Pancreas (tissue), 10 donors: Measurements from ENCODE around the gene CUL7. TPM values are rescaled to one million over a fixed set of nuclear protein-coding genes. Genes with fewer than 3 reads are reported as not detected.
A peak's percentile ranks its signal among the peaks of the same experiment; 100 is the strongest.
"Not testable (repeated sequence)": the region's sequence is repeated elsewhere in the genome, so short reads cannot be mapped to it uniquely, and the experiment has no call there.

Source experiments
- ATAC-seq, 4 donors: fragments of 200-7000 bp; cut with Tn5 transposase; one replicate each; pipeline versions ENCODE4 v1.8.0 to v1.9.1; 2020; ENCODE audit warnings: mild to moderate bottlenecking in 4 of 4, moderate library complexity in 4 of 4
- DNase-seq, 6 donors: peaks; one replicate each; pipeline ENCODE4 v3.0.0-alpha.2; 2020
- FAIRE-seq: peaks from 2 replicates; lab custom pipeline; 2012; peaks lifted over from hg19 to GRCh38; lab: Jason Lieb, UNC
- H3K27ac ChIP-seq, 4 donors: fragments of 200-600 bp; sonication (generic); 1 replicate in 3 of 4; 2 replicates in 1 of 4; pipeline versions ENCODE4 v1.5.0 to v1.8.0; 2020
- H3K27me3 ChIP-seq, 4 donors: fragments of 200-600 bp; one replicate each; pipeline ENCODE4 v1.8.0; 2021
- H3K36me3 ChIP-seq, 3 donors: fragments of 200-600 bp; sonication (generic) in 1 of 3; one replicate each; pipeline versions ENCODE4 v1.5.0 to v1.8.0; 2020 to 2021
- H3K4me1 ChIP-seq, 3 donors: fragments of 200-600 bp; one replicate each; pipeline ENCODE4 v1.8.0; 2021
- H3K4me3 ChIP-seq, 4 donors: fragments of 200-600 bp; sonication (generic) in 2 of 4; one replicate each; pipeline versions ENCODE4 v1.5.0 to v1.8.0; 2020 to 2021
- H3K9me3 ChIP-seq, 4 donors: fragments of 200-600 bp; one replicate each; pipeline ENCODE4 v1.8.0; 2021
- WGBS, 2 donors: extraction: QIAGEN DNeasy Blood & Tissue Kit; methylation state at CpG; one replicate each; pipeline ENCODE4 v1.1.7; 2013; 5-methylcytosine and 5-hydroxymethylcytosine counted together
- intact Hi-C, 3 donors: fragments of 100-400 bp; cut with DNase I; formaldehyde crosslinking; loops; one replicate each; pipeline versions ENCODE4 v1.11.1 to v1.14.2; 2022
- polyA plus RNA-seq, 2 donors: library from polyadenylated mRNA; stranded (reverse); fragments of 200-250 nt; gene quantifications; one replicate each; pipeline ENCODE4 v1.2.3, GENCODE V29; 2013
- total RNA-seq, 6 donors: library from RNA; stranded (reverse); fragmentation: NEBNext Ultra II Directional in 4 of 6; extraction: Animal tissue kit (Norgen Biotek cat#: 25700) in 4 of 6; gene quantifications; one replicate each; pipeline versions ENCODE4 v1.2.1 to v1.2.4, GENCODE V29; 2021 to 2023
- TF ChIP-seq, protein P1 (sequence below), 4 donors: fragments of 200-600 bp; sonication (generic) in 3 of 4; IDR thresholded peaks; one replicate each; pipeline versions ENCODE4 v1.5.0 to v1.8.0; 2021; ENCODE audit warnings: antibody characterized with exemption in 4 of 4
- donor health status: healthy with polysubstance abuse.
- donor health status: DM: no; HTN: no; CAD: no; lungs with moderate emphysema.
- donor health status: DM: no; HTN: no; CAD: no.
- donor health status: control.
- donor health status: control.
- donor health status: Bipolar disorder and iron deficiency.
- donor health status: DM: yes; HTN: yes; CAD: no.
- donor health status: DM: no; HTN: no; CAD: no.
- donor health status: DM: no; HTN: no; CAD: no.
- donor health status: DM: yes; HTN: yes; CAD: no.

Gene CUL7
- total and polyA plus RNA-seq, 8 donors, result 8.6 to 21.4 (median 13.9) TPM

- ATAC-seq (peak in 2 of 4 donors; percentile 30 to 35), FAIRE-seq (no peak), DNase-seq (no peak)
- Histone ChIP-seq H3K27me3 (no peaks in the 10 kb centered on the region), H3K4me1 (no peaks in the 10 kb centered on the region), H3K27ac (peak overlapping the region in 3 of 4 donors; percentile 65 to 74 (median 74)), H3K36me3 (no peaks in the 10 kb centered on the region), H3K9me3 (no peaks in the 10 kb centered on the region), H3K4me3 (no peak overlapping the region)
- intact Hi-C loops, result loop anchor here in 1 of 3 donors (10.0 kb wide), 1 partner anchor 46 kb away; no protein-coding TSS in a partner anchor
- 83 to 94% methylated on average over 4 of the region's 4 CpGs for WGBS, 2 donors
- TF ChIP-seq, protein P1, sequence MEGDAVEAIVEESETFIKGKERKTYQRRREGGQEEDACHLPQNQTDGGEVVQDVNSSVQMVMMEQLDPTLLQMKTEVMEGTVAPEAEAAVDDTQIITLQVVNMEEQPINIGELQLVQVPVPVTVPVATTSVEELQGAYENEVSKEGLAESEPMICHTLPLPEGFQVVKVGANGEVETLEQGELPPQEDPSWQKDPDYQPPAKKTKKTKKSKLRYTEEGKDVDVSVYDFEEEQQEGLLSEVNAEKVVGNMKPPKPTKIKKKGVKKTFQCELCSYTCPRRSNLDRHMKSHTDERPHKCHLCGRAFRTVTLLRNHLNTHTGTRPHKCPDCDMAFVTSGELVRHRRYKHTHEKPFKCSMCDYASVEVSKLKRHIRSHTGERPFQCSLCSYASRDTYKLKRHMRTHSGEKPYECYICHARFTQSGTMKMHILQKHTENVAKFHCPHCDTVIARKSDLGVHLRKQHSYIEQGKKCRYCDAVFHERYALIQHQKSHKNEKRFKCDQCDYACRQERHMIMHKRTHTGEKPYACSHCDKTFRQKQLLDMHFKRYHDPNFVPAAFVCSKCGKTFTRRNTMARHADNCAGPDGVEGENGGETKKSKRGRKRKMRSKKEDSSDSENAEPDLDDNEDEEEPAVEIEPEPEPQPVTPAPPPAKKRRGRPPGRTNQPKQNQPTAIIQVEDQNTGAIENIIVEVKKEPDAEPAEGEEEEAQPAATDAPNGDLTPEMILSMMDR (IDR thresholded peaks at IDR 0.05), result no peak
Measured at GRCh38 chr6:43088654-43089056, 35.0 kb upstream of the CUL7 start.

DNA sequence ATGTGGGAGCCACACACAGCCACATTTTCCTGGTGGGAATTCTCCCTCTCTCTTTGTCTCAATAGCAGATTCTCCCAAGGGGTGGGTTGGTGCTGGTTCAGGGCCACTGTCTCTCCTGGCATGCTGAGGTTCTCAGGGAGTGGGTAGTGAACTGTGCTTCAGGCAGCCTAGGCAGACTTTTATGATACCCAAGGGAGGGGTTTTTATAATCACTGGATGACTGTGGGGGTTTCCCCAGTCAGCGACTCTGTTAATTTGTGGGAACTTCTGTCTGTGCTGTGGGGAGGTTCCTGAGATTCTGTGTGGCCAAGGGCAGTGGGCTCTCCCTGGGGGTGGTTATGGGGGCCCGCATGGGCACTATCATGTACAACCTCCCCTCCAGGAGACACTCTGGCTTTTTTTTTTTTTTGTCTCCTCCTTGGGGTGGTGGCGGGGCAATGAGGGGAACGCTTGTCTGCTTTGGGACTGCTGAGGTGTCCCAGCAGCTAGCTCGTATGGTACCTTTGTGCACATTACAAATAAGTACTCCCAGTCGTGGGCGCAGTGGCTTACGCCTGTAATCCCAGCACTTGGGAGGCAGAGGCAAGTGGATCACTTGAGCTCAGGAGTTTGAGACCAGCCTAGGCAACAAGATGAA is 32.5 kb upstream of the CUL7 start:
- no peak overlapping the region for H3K27ac ChIP-seq
- DNase-seq (no peak), ATAC-seq (no peak), FAIRE-seq (no peak)
- intact Hi-C loops, result loop anchor here in 1 of 3 donors (10.0 kb wide), 1 partner anchor 49 kb away; no protein-coding TSS in a partner anchor
- 71 to 83% methylated on average over 8 of the region's 8 CpGs for WGBS, 2 donors
- TF ChIP-seq, protein P1 (IDR thresholded peaks at IDR 0.05), result no peak
- no peaks in the 10 kb centered on the region for H3K36me3 ChIP-seq
- no peaks in the 10 kb centered on the region for H3K27me3 ChIP-seq
- H3K4me1 ChIP-seq, result no peaks in the 10 kb centered on the region
- H3K9me3 ChIP-seq, result no peaks in the 10 kb centered on the region
- no peak overlapping the region for H3K4me3 ChIP-seq

DNA sequence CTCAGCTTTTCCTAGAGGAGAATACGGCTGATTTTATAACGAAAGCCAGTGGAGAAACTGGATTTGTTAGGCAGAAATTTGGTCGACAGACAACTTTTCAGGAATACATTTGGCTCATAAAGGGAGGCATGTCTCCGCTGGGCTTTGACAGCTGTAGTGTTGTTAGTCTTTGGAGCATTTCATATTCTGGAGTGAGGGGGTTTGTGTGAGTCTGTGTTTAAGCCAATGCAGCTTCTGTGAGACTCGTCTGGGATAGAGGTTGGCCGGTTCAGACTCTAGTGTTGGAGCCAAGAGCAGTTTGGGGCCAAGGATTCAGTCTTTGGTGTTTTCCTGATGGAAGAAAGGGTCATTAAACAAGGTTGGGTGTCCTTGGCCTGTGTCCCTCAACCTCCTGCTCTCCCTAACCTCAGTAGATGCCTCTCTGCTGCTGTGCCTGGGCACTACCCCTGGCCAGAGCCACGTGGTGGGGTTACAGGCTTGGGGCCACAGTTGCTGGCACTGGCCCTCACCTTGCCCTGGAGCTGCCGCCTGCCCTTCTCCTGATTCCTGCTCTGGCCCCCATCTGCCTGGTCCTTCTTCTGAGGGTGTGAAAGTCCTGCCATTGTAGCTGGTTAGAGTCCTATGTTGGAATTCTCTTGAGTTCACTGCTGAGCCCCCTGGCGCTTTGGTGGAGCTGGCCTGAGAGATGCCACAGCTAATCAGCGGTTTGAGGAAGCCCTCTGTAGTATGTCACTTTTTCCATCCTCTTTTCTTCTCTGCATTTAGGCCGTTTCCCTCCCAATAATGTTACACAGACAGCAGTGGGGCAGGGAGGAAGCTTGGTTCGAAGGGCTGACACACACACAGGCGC is 29.4 kb upstream of the CUL7 start:
- no peak overlapping the region for H3K4me3 ChIP-seq
- WGBS, 2 donors, result 70 to 82% methylated on average over 13 of the region's 13 CpGs
- intact Hi-C loops, result loop anchor here in 1 of 3 donors (10.0 kb wide), 1 partner anchor 52 kb away; no protein-coding TSS in a partner anchor
- H3K36me3 ChIP-seq, result no peaks in the 10 kb centered on the region
- FAIRE-seq (no peak), DNase-seq (no peak), ATAC-seq (no peak)
- no peaks in the 10 kb centered on the region for H3K27me3 ChIP-seq
- H3K4me1 ChIP-seq, result no peaks in the 10 kb centered on the region
- TF ChIP-seq, protein P1 (IDR thresholded peaks at IDR 0.05), result no peak
- H3K27ac ChIP-seq, result no peak overlapping the region
- no peaks in the 10 kb centered on the region for H3K9me3 ChIP-seq

DNA sequence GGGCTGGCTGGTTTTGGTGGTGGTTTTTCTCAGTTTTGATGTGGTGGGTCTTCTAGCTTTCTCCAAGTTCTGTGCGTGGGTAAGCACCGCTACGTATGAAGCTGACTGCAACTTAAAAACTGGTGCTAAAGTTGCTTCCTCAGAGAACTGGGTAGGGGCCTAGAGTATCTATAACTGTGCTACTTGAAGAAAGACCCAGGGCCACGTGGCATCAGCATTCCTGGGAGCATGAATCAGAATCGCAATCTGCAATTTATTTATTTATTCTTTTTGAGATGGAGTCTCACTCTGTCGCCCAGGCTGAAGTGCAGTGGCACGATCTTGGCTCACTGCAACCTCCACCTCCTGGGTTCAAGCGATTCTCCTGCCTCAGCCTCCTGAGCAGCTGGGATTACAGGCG is 28.3 kb upstream of the CUL7 start:
- H3K36me3 ChIP-seq, FAIRE-seq, H3K27me3 ChIP-seq, H3K9me3 ChIP-seq, DNase-seq, H3K4me1 ChIP-seq, ATAC-seq, H3K27ac ChIP-seq, H3K4me3 ChIP-seq: not testable (repeated sequence)
- intact Hi-C loops, result loop anchor here in 1 of 3 donors (10.0 kb wide), 1 partner anchor 53 kb away; no protein-coding TSS in a partner anchor
- 85 to 87% methylated on average over 9 of the region's 9 CpGs for WGBS, 2 donors

- TF ChIP-seq, protein P1 (IDR thresholded peaks at IDR 0.05), result no peak
- DNase-seq, result no peak
- Histone ChIP-seq H3K36me3 (no peaks in the 10 kb centered on the region), H3K9me3 (no peaks in the 10 kb centered on the region), H3K4me1 (no peaks in the 10 kb centered on the region), H3K4me3 (no peak overlapping the region), H3K27me3 (no peaks in the 10 kb centered on the region), H3K27ac (no peak overlapping the region)
- FAIRE-seq, result no peak
- intact Hi-C loops, result loop anchor here in 1 of 3 donors (10.0 kb wide), 1 partner anchor 54 kb away; no protein-coding TSS in a partner anchor
- ATAC-seq, result no peak
- 83 to 90% methylated on average over 4 of the region's 4 CpGs for WGBS, 2 donors
Measured at GRCh38 chr6:43081043-43081442, 27.4 kb upstream of the CUL7 start.
